ENCODE data around the gene PIR. TPM values are rescaled to one million over a fixed set of nuclear protein-coding genes. Genes with fewer than 3 reads are reported as not detected.

Gene PIR
- total RNA-seq, 1 donor from 2014 or later: 1.7 TPM

DNA sequence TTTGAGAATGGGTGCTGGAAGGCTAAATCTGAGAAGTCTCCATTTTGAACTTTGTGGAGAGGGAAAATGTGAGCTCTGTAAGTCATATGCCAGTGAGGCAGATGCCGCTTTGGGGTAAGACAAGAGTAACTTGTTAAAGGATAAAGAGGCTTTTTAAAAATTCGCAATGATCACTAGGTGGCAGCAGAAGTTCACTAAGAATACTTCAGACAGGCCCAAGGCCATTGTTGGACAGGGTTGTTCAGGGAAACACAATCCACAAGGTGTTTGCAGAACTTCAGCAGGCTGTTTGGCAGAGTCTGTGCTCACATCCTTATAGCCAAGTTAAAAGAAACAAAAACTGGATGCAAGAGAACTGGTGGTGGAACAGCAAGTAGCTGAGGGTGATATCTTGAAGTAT is 144.1 kb downstream of the PIR start:
- DNase-seq (ENCODE audit: low spot score): peak; percentile 71

DNA sequence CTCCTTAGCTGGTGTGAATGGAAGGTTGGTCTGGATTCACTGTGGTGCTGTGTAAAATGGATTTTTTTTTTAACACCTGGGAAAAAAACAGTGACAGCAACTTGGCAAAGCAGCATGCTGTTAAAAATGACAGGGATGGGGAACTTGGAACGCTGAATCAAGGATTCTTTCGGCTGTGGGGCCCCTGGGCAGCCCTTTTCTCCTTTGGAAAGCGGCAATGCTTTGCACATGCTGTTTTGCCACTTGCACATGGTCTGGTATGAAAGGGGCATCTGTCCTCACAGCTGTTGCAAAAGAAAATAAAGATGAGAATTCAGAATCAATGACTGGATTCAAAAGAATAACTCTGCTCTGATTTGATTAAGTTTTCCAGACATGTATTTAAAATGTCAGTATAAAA is 147.2 kb downstream of the PIR start:
- DNase-seq (ENCODE audit: low spot score): no peak

DNA sequence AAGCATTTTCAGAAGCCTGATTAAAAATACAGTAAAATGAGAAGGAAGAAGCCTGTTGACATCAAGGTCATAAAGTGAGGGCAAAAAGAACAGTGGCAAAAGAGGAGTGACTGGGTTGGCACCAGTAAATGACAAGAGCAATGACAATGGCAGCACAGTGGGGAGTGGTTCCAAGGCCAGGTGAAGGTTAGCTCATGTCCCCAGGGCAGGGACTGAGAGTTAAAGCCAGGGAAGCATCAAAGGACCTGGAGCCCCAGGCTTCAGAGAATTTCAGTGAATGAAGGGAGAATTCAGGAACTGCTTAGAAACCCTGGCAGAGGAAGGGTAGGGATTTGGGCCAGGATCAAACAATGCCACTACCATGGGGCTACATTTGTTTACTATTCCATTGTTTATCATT is 149.0 kb downstream of the PIR start:
- DNase-seq (ENCODE audit: low spot score): no peak

DNA sequence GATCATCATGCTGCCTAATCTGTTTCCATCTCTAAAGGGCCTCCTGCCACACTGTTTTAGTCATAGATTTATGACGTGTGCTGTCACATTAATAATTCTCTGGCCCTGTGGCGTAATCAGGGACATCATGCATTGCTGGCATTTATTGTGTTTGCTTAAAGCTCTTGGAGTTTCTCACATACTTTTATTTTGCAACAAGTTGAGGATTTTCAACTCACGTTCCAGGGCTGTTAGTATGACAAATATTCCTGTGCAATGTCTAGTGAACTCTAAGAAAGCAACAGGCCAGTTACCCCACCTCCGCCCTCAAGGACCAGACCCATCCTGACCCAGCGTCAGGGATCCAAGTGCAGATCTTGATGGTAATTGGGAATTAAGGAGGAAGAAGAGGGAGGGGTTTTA is 150.1 kb downstream of the PIR start:
- peak; percentile 55 for DNase-seq (ENCODE audit: low spot score)

DNA sequence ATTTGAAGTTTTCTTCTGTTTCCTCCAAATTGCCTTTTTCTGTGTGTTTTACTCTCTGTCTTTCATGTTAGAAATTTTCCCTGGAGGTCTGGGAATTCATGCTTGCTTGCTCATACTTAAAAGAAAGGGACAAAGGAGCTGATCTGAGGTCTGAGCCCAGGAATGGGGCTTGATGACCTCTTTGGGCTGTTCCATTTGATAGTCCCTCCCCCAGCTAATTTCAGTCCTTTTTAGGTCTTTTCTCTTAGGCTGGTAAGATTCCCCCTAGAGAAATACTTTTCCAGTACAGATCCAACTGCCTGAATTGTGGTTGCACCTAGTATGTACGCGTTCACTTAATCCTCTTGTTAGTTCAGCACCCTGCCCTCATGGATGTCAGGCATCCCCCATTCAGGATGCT is 152.3 kb downstream of the PIR start:
- no peak for DNase-seq (ENCODE audit: low spot score)

DNA sequence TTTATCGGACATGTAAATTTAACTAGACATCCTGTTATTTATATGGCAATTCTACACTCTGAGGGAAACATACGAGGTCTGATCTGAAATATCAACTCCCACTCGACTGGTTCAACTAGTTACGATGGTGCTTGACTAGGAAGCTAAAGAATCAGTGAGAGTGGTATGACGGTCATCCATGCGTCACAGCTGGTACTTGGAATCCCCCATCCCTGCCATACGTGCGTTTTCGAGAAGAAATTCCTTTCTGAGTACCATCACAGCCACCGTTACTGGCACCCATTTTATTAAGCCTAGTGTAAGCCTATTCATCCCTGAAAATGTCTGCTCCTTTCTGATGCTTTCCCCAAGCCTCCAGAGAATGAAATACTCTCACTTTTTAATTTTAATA is 157.1 kb downstream of the PIR start:
- peak; percentile 62 for DNase-seq (ENCODE audit: low spot score)

DNA sequence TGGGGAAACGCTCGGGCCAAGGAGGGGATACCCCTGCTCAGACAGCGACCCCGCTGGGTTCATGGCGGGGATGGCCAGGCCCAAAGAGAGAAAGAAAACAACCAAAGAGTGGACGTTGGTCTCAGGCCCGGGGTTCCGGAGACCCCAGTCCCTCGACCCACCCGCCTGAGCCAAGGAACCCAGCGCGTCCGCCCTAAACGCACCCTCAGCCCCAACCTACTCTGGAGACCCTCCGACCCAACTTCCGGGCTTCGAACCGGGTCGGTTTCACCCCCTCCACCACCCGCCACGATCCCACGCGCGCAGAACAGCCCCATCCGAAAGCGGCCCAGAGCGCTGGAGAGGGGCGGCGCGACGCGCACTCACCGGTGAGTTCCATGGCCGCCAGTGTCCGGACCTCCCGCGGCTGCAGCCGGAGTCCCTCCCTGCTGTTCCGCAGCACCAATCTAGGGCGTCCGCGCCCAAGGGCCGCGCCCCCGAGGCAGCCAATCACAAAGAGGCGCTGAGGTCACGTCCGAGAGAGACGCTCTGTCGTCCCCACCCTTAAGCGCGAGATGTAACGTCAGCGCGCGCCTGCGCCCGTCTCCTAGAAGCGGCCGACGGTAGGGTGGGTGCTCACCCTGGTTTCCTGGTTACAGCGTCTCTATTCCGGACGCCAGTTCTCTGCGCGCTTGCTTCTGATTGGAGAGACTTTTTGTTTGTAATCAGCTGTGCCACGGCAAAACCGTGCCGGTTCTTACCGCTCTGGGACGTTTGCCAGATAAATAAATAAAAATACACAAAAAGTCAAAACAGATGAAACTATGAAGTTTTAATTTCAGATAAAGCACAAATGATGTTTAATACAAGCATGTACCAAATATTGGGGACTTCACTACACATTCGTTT is 157.8 kb downstream of the PIR start, which contains the start of gene PIGA:
TSS of gene PIGA (minus strand) at position 389 of the 888 bp plus-strand sequence. CDS start 3,593 bp downstream, outside the sequence.
- peak; percentile 98 for DNase-seq (ENCODE audit: low spot score)

Other genes starting within 250 kb of the PIR start
- not detected for gene ASB9, start 223.2 kb downstream of the PIR start, total RNA-seq (ENCODE audit: insufficient read depth, low replicate concordance)
- not detected for gene ASB11, start 177.7 kb downstream of the PIR start, total RNA-seq (ENCODE audit: insufficient read depth, low replicate concordance)
- gene PIGA, start 157.8 kb downstream of the PIR start, total RNA-seq (ENCODE audit: insufficient read depth, low replicate concordance): 26.5 TPM
- gene VEGFD, start 108.9 kb downstream of the PIR start, total RNA-seq (ENCODE audit: insufficient read depth, low replicate concordance): 0.72 TPM
- 8.7 TPM for gene BMX, start 7.5 kb upstream of the PIR start, total RNA-seq (ENCODE audit: insufficient read depth, low replicate concordance)
- 0.24 TPM for gene ACE2, start 107.6 kb upstream of the PIR start, total RNA-seq (ENCODE audit: insufficient read depth, low replicate concordance)
- 2.4 TPM for gene CLTRN, start 171.5 kb upstream of the PIR start, total RNA-seq (ENCODE audit: insufficient read depth, low replicate concordance)
- gene CA5B, start 244.9 kb upstream of the PIR start, total RNA-seq (ENCODE audit: insufficient read depth, low replicate concordance): 6.3 TPM